Measurements from ENCODE around the gene SORCS2.

The SORCS2 gene

DNA sequence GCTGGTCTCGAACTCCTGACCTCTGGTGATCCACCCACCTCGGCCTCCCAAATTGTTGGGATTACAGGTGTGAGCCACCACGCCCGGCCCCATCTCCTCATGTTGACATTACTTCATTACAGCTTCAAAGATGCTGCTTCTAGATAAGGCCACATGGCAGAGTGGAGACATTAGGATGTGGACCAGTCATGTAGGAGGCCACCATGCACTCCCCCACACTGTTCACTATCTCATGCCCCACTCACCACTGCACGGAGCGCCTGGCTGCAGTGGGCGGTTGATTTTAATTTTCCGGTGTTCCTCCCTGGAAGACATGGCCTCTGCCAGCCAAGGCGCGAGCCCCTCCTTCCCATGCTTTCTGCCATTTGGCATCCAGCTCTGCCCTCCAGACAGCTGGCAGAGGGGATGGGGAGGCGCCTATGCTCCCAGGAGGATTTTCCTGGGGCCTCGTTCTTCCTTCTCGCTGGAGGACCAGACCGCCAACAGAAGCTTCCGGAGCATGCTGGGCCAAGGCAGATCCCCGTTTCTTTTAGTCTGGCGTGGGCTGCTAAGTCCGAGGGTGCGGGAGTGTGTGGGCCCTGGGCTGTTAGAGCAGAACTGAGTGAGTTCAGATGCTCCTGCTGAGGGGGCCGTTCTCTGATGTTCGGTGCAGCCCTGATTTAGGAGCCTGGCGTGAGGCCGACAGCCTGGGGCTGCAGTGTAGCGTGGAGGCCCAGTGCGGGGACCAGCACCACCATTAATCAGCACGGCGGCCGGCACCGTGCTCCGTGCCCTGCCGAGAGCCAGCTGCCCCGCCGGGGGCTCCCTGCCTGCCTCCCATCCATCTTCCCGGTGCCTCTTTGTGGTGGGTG, 93.1 kb downstream of the SORCS2 start:
- ChIA-PET CTCF (interaction anchor here (1.1 to 1.4 kb wide), 2 partner anchors 24 to 93 kb away, joined by 3 read pairs; partner anchors contain the start of gene SORCS2), POLR2A (interaction anchor here (0.6 kb wide), 1 partner anchor 345 kb away, joined by 4 read pairs; no protein-coding TSS in a partner anchor)

DNA sequence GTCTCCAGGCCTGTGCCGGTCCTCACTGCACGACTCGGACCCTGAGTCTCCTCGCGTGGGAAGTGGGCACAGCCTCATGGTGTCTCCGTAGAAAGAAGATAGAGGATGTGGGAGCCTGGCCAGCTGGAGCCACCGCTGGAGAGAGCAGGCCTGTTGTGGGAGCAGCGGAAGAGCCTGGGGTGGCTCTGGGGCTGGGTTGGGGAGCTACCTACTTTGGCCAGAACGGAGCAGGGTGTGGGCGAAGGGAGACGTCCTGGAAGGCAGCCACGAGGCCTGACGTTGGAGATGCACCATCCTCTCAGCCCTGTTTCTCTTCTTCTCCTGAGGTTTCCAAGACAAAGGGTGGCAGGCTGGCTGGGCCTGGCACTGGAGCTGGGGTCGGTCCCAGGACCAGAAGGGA, 93.8 kb downstream of the SORCS2 start:
- CTCF ChIA-PET = interaction anchor here (1.1 to 1.4 kb wide), 2 partner anchors 23 to 94 kb away, joined by 3 read pairs; partner anchors contain the start of gene SORCS2

More for the DNA sequence above, 93.1 kb downstream of the SORCS2 start:
- TF ChIP-seq, protein P1, sequence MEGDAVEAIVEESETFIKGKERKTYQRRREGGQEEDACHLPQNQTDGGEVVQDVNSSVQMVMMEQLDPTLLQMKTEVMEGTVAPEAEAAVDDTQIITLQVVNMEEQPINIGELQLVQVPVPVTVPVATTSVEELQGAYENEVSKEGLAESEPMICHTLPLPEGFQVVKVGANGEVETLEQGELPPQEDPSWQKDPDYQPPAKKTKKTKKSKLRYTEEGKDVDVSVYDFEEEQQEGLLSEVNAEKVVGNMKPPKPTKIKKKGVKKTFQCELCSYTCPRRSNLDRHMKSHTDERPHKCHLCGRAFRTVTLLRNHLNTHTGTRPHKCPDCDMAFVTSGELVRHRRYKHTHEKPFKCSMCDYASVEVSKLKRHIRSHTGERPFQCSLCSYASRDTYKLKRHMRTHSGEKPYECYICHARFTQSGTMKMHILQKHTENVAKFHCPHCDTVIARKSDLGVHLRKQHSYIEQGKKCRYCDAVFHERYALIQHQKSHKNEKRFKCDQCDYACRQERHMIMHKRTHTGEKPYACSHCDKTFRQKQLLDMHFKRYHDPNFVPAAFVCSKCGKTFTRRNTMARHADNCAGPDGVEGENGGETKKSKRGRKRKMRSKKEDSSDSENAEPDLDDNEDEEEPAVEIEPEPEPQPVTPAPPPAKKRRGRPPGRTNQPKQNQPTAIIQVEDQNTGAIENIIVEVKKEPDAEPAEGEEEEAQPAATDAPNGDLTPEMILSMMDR (IDR thresholded peaks at IDR 0.05; ENCODE audit: control extremely low read depth, extremely low read depth, low read depth, missing control alignments) = no peak
- DNase-seq (ENCODE audit: extremely low spot score) = no peak

DNA sequence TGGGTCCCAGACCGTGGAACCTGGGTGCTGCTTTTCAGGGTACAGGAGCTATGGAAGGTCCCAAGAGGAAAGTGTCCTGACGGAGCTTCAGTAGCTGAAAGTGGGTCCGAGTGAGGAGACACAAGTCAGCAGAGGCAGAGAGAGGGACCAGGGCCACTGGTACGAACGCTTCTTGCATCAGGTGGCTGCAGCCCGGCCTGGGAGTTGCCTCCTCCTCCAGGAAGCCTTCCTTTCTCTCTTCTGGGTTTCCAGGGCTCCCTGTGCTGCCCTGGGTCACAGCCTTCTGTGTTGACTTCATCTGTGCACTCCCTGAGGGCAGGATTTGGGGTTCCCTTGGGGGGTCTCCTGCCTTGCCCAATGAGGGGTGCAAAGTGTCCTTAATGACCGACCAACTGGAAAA, 94.5 kb downstream of the SORCS2 start:
- ChIA-PET CTCF (interaction anchor here (1.4 kb wide), 1 partner anchor 22 kb away, joined by 3 read pairs; no protein-coding TSS in a partner anchor), POLR2A (no interaction called here)
- TF ChIP-seq, protein P1 (IDR thresholded peaks at IDR 0.05; ENCODE audit: control extremely low read depth, extremely low read depth, low read depth, missing control alignments) = no peak
- DNase-seq (ENCODE audit: extremely low spot score) = no peak

More for the DNA sequence above, 93.8 kb downstream of the SORCS2 start:
- POLR2A ChIA-PET = no interaction called here
- DNase-seq (ENCODE audit: extremely low spot score) = no peak
- TF ChIP-seq, protein P1 (IDR thresholded peaks at IDR 0.05; ENCODE audit: control extremely low read depth, extremely low read depth, low read depth, missing control alignments) = no peak

DNA sequence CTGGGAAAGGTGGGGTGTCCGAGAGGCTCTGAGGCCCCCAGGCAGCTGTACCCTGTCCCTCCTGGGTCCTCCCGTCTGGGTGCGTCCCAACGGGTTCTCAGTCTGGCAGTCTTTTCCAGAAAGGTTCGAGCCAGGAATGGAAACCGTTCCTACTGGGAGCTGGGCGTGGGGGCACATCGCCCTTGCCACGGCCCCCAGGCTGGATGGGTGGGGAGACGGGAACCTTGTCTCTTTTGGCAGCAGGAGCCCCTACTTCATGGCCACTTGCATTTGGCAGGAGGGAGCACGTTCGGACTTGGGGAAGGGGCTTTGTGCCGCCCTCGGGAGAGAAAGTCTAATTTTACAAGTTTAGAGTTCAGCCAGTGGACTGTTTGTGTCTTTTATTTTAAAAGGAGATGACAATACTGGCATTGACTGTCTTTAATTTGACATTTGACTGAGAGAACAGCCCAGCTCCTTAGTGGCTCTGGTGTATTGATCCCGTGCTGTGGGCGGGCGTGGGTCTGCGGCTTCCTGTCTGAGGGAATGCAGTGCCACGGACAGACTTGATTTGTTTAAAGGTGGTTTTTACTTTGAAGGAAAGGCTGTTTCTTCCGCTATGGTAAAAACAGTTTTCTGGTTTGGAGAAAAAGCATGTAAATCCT, 95.1 kb downstream of the SORCS2 start:
- TF ChIP-seq, protein P1 (IDR thresholded peaks at IDR 0.05; ENCODE audit: control extremely low read depth, extremely low read depth, low read depth, missing control alignments) = no peak
- CTCF ChIA-PET = no interaction called here
- DNase-seq (ENCODE audit: extremely low spot score) = no peak
- POLR2A ChIA-PET = no interaction called here

DNA sequence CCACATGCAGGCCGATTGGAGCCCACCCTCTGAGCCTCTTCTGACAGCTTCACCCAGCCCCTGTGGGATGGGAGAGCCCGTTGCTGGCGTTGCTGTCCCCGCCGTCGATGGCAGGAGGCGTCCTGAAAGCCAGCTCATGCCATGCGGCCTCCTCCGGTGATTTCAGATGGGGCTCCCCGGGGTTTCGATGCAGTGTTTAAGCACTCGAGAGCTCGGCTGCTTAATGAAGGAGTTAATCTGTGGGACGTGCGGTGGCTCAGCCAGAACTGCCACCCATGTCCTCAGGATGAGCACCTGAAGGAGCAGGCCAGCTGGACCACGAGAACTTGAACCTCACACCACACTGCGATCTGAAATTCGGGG, 95.6 kb downstream of the SORCS2 start:
- TF ChIP-seq, protein P1 (IDR thresholded peaks at IDR 0.05; ENCODE audit: control extremely low read depth, extremely low read depth, low read depth, missing control alignments) = no peak
- no peak for DNase-seq (ENCODE audit: extremely low spot score)
- ChIA-PET CTCF (no interaction called here), POLR2A (no interaction called here)

DNA sequence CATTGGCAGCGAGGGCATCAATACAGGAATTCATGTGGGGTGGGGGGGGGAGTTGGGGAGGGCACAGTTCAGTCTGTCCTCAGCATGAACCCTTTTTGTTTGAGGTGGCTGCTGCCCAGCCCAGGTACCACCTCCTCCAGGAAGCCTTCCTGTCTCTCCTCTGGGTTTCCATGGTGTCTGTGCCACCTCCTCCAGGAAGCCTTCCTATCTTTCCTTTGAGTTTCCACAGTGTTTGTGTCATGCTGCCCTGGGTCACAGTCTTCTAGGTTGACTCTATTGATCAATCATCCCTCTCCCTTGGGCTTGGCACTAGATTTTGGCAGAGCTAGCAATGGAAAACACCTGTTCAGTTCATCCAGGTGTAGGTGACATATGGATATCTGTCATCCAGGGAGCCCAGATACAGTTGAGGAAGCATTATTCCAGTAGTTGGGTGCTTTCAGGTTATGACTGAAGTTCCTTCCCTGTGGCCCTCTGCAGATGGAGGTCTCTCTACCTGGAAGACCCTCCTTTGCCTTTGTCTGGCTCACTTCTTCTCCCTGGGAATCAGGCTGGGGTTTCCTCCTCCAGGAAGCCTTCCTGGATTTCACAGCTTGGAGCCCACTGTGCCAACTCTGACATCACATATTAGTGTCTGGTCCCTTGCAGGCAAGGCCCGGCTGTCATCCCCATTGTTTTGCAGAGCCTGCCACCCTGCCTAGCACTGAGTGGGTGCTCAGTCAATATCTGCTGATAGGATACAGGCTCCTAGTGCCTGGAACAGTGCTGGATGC, 96.6 kb downstream of the SORCS2 start:
- no peak for DNase-seq (ENCODE audit: extremely low spot score)
- TF ChIP-seq, protein P1 (IDR thresholded peaks at IDR 0.05; ENCODE audit: control extremely low read depth, extremely low read depth, low read depth, missing control alignments) = no peak
- CTCF ChIA-PET = no interaction called here
- POLR2A ChIA-PET = no interaction called here

Data from GM10248 (cell line).